Nephron progenitor cell (in vitro differentiated cells): ENCODE results near the gene CHCHD2.
"Not testable (repeated sequence)": the region's sequence is repeated elsewhere in the genome, so short reads cannot be mapped to it uniquely, and the experiment has no call there.

Experiments used
- DNase-seq: peaks from one replicate; pipeline ENCODE4 v3.0.0; 2021
- H3K27ac Mint-ChIP-seq: 2 replicates; pipeline ENCODE4 v1.8.0; 2021; ENCODE audit warnings: mild to moderate bottlenecking, moderate library complexity, mixed read lengths
- H3K27me3 Mint-ChIP-seq: 2 replicates; pipeline ENCODE4 v1.8.0; 2021; ENCODE audit warnings: mild to moderate bottlenecking, low read depth, mixed read lengths; ENCODE audit not compliant: poor library complexity
- H3K36me3 Mint-ChIP-seq: 2 replicates; pipeline ENCODE4 v1.8.0; 2021; ENCODE audit warnings: low read depth, mixed read lengths
- H3K4me1 Mint-ChIP-seq: 2 replicates; pipeline ENCODE4 v1.8.0; 2021; ENCODE audit warnings: mixed read lengths
- H3K4me3 Mint-ChIP-seq: 2 replicates; pipeline ENCODE4 v1.8.0; 2021; ENCODE audit warnings: mild to moderate bottlenecking, moderate library complexity, mixed read lengths
- H3K9me3 Mint-ChIP-seq: 2 replicates; pipeline ENCODE4 v1.8.0; 2021; ENCODE audit warnings: mild to moderate bottlenecking, moderate library complexity, mixed read lengths
- CTCF ChIP-seq: fragments of 200-600 bp; sonication (generic); IDR thresholded peaks from 2 replicates; pipeline ENCODE4 v1.5.0; 2021; ENCODE audit warnings: antibody characterized with exemption

The CHCHD2 gene

GRCh38 chr7:56097700-56098099 lies 8.6 kb downstream of the CHCHD2 start:
- Mint-ChIP-seq H3K4me3 (no peak overlapping the region), H3K4me1 (no peaks in the 10 kb centered on the region), H3K27me3 (peaks cover 5% of the 10 kb centered on the region), H3K9me3 (peaks cover 8% of the 10 kb centered on the region), H3K36me3 (peaks cover 25% of the 10 kb centered on the region), H3K27ac (no peak overlapping the region)
- no peak for TF ChIP-seq CTCF
- no peak for DNase-seq

GRCh38 chr7:56092789-56093531 lies 13.3 kb downstream of the CHCHD2 start, which contains the start of gene PHKG1:
Gene PHKG1 (minus strand): TSS chr7:56092952. CDS start chr7:56088941, 4,011 bp downstream.
- Mint-ChIP-seq H3K27me3 (peaks cover 8% of the 10 kb centered on the region), H3K36me3 (peaks cover 14% of the 10 kb centered on the region), H3K4me1 (no peaks in the 10 kb centered on the region), H3K9me3 (peaks cover 5% of the 10 kb centered on the region), H3K4me3 (no peak within 1 kb of the TSS), H3K27ac (peak within 1 kb of the TSS; percentile 25)
- DNase-seq = no peak
- TF ChIP-seq CTCF = no peak

- not testable (repeated sequence) for H3K27me3 Mint-ChIP-seq, DNase-seq, H3K9me3 Mint-ChIP-seq, H3K27ac Mint-ChIP-seq, H3K4me3 Mint-ChIP-seq, H3K4me1 Mint-ChIP-seq
- H3K36me3 Mint-ChIP-seq = peaks cover 14% of the 10 kb centered on the region
These were observed 13.9 kb downstream of the CHCHD2 start for GRCh38 chr7:56092388-56092787.

- DNase-seq = no peak
- Mint-ChIP-seq H3K27me3 (peaks cover 8% of the 10 kb centered on the region), H3K9me3 (peaks cover 5% of the 10 kb centered on the region), H3K36me3 (peaks cover 14% of the 10 kb centered on the region), H3K27ac (peak overlapping the region; percentile 25), H3K4me3 (no peak overlapping the region), H3K4me1 (no peaks in the 10 kb centered on the region)
- TF ChIP-seq CTCF = no peak
These were observed 14.7 kb downstream of the CHCHD2 start for GRCh38 chr7:56091591-56091990.

GRCh38 chr7:56087445-56087844 lies 18.8 kb downstream of the CHCHD2 start:
- no peaks in the 10 kb centered on the region for H3K9me3 Mint-ChIP-seq
- TF ChIP-seq CTCF = no peak
- H3K27me3 Mint-ChIP-seq = peaks cover 3% of the 10 kb centered on the region
- H3K4me1 Mint-ChIP-seq = peaks cover 6% of the 10 kb centered on the region
- no peak for DNase-seq
- H3K36me3 Mint-ChIP-seq = peaks cover 22% of the 10 kb centered on the region
- H3K27ac Mint-ChIP-seq = no peak overlapping the region
- H3K4me3 Mint-ChIP-seq = no peak overlapping the region

GRCh38 chr7:56086761-56087160 lies 19.5 kb downstream of the CHCHD2 start:
- Mint-ChIP-seq H3K9me3 (no peaks in the 10 kb centered on the region), H3K4me1 (peaks cover 6% of the 10 kb centered on the region)

More at GRCh38 chr7:56086761-56087160, 19.5 kb downstream of the CHCHD2 start:
- H3K4me3 Mint-ChIP-seq = no peak overlapping the region
- no peak for TF ChIP-seq CTCF
- no peak overlapping the region for H3K27ac Mint-ChIP-seq
- H3K27me3 Mint-ChIP-seq = peaks cover 3% of the 10 kb centered on the region
- no peak for DNase-seq
- H3K36me3 Mint-ChIP-seq = peaks cover 22% of the 10 kb centered on the region
